Muscle layer of colon (tissue), 2 donors: ENCODE data around the gene MTX3.

Experiments used
- H3K27ac ChIP-seq: one replicate; pipeline ENCODE4 v1.7.0; 2013; ENCODE audit warnings: low read depth, mild to moderate bottlenecking, low read length, moderate library complexity
- H3K27me3 ChIP-seq, 2 donors: one replicate each; pipeline ENCODE4 v1.7.0; 2013; ENCODE audit warnings: low read length in 2 of 2, mild to moderate bottlenecking in 2 of 2; ENCODE audit not compliant: insufficient read depth in 2 of 2, control insufficient read depth in 1 of 2
- H3K36me3 ChIP-seq: one replicate; pipeline ENCODE4 v1.7.0; 2013; ENCODE audit warnings: mild to moderate bottlenecking, low read length; ENCODE audit not compliant: insufficient read depth
- H3K4me1 ChIP-seq: one replicate; pipeline ENCODE4 v1.7.0; 2013; ENCODE audit warnings: mild to moderate bottlenecking, low read length; ENCODE audit not compliant: insufficient read depth
- H3K4me3 ChIP-seq, 2 donors: one replicate each; pipeline ENCODE4 v1.7.0; 2013; ENCODE audit warnings: low read length in 2 of 2, low read depth in 1 of 2, mild to moderate bottlenecking in 1 of 2, moderate library complexity in 1 of 2
- H3K9ac ChIP-seq: one replicate; pipeline ENCODE4 v1.7.0; 2013; ENCODE audit warnings: low read length
- H3K9me3 ChIP-seq: one replicate; pipeline ENCODE4 v1.7.0; 2013; ENCODE audit warnings: mild to moderate bottlenecking, low read length
- donor health status: abdominal sarcoma.
- donor health status: Adenocarcinoma of cecum.

The MTX3 gene

GRCh38 chr5:79959407-79959806 lies 31.7 kb downstream of the MTX3 start:
- Histone ChIP-seq H3K27ac (no peak overlapping the region), H3K4me1 (no peaks in the 10 kb centered on the region), H3K9me3 (no peaks in the 10 kb centered on the region), H3K27me3 (no peaks in the 10 kb centered on the region), H3K4me3 (no peak overlapping the region), H3K36me3 (no peaks in the 10 kb centered on the region), H3K9ac (no peak overlapping the region)

- H3K27ac ChIP-seq, result no peak overlapping the region
- no peak overlapping the region for H3K9ac ChIP-seq
- H3K9me3 ChIP-seq, result no peaks in the 10 kb centered on the region
- no peaks in the 10 kb centered on the region for H3K4me1 ChIP-seq
- no peaks in the 10 kb centered on the region for H3K36me3 ChIP-seq
- H3K4me3 ChIP-seq, result no peak overlapping the region
- H3K27me3 ChIP-seq, result no peaks in the 10 kb centered on the region
Observed at GRCh38 chr5:79955941-79956670, 35.0 kb downstream of the MTX3 start.

- H3K4me3 ChIP-seq, result no peak overlapping the region
- H3K9ac ChIP-seq, result no peak overlapping the region
- no peaks in the 10 kb centered on the region for H3K27me3 ChIP-seq
- H3K4me1 ChIP-seq, result no peaks in the 10 kb centered on the region
- H3K9me3 ChIP-seq, result no peaks in the 10 kb centered on the region
- no peaks in the 10 kb centered on the region for H3K36me3 ChIP-seq
- H3K27ac ChIP-seq, result no peak overlapping the region
Observed at GRCh38 chr5:79955356-79955895, 35.6 kb downstream of the MTX3 start.

- Histone ChIP-seq H3K27ac (no peak overlapping the region), H3K36me3 (no peaks in the 10 kb centered on the region), H3K27me3 (no peaks in the 10 kb centered on the region), H3K9me3 (no peaks in the 10 kb centered on the region), H3K4me3 (no peak overlapping the region), H3K4me1 (no peaks in the 10 kb centered on the region), H3K9ac (no peak overlapping the region)
Observed at GRCh38 chr5:79954620-79955019, 36.4 kb downstream of the MTX3 start.

- H3K27ac ChIP-seq, result no peak overlapping the region
- H3K4me1 ChIP-seq, result no peaks in the 10 kb centered on the region
- no peak overlapping the region for H3K9ac ChIP-seq
- no peaks in the 10 kb centered on the region for H3K27me3 ChIP-seq
- H3K4me3 ChIP-seq, result no peak overlapping the region
- no peaks in the 10 kb centered on the region for H3K36me3 ChIP-seq
- no peaks in the 10 kb centered on the region for H3K9me3 ChIP-seq
Observed at GRCh38 chr5:79947567-79947966, 43.5 kb downstream of the MTX3 start.

GRCh38 chr5:79938468-79938867 lies 52.6 kb downstream of the MTX3 start:
- Histone ChIP-seq H3K27ac (no peak overlapping the region), H3K4me1 (peaks cover 17% of the 10 kb centered on the region), H3K9ac (no peak overlapping the region), H3K9me3 (no peaks in the 10 kb centered on the region), H3K36me3 (no peaks in the 10 kb centered on the region), H3K27me3 (no peaks in the 10 kb centered on the region), H3K4me3 (no peak overlapping the region)

GRCh38 chr5:79936646-79937216 lies 54.3 kb downstream of the MTX3 start:
- Histone ChIP-seq H3K27ac (no peak overlapping the region), H3K4me3 (no peak overlapping the region), H3K9me3 (no peaks in the 10 kb centered on the region), H3K9ac (no peak overlapping the region), H3K4me1 (peaks cover 17% of the 10 kb centered on the region), H3K36me3 (no peaks in the 10 kb centered on the region), H3K27me3 (no peaks in the 10 kb centered on the region)

GRCh38 chr5:79936002-79936645 lies 54.9 kb downstream of the MTX3 start:
- H3K9me3 ChIP-seq, result no peaks in the 10 kb centered on the region
- no peak overlapping the region for H3K27ac ChIP-seq
- no peaks in the 10 kb centered on the region for H3K27me3 ChIP-seq
- H3K36me3 ChIP-seq, result no peaks in the 10 kb centered on the region
- H3K9ac ChIP-seq, result no peak overlapping the region
- peaks cover 17% of the 10 kb centered on the region for H3K4me1 ChIP-seq
- H3K4me3 ChIP-seq, result peak overlapping the region in 1 of 2 donors; percentile 23

- Histone ChIP-seq H3K27me3 (no peaks in the 10 kb centered on the region), H3K27ac (no peak overlapping the region), H3K4me3 (no peak overlapping the region), H3K9me3 (no peaks in the 10 kb centered on the region), H3K9ac (no peak overlapping the region), H3K4me1 (peaks cover 17% of the 10 kb centered on the region), H3K36me3 (no peaks in the 10 kb centered on the region)
Observed at GRCh38 chr5:79934681-79935080, 56.4 kb downstream of the MTX3 start.

- Histone ChIP-seq H3K27ac (no peak overlapping the region), H3K9me3 (no peaks in the 10 kb centered on the region), H3K36me3 (no peaks in the 10 kb centered on the region), H3K27me3 (no peaks in the 10 kb centered on the region), H3K4me1 (peaks cover 17% of the 10 kb centered on the region), H3K4me3 (no peak overlapping the region), H3K9ac (no peak overlapping the region)
Observed at GRCh38 chr5:79932510-79933504, 58.3 kb downstream of the MTX3 start.

- Histone ChIP-seq H3K9me3 (no peaks in the 10 kb centered on the region), H3K4me3 (no peak overlapping the region), H3K36me3 (no peaks in the 10 kb centered on the region), H3K4me1 (peaks cover 14% of the 10 kb centered on the region), H3K9ac (no peak overlapping the region), H3K27ac (no peak overlapping the region), H3K27me3 (no peaks in the 10 kb centered on the region)
Observed at GRCh38 chr5:79931866-79932265, 59.2 kb downstream of the MTX3 start.
